AG04450 (cell line): ENCODE results near the gene CDX1. TPM values are rescaled to one million over a fixed set of nuclear protein-coding genes. Genes with fewer than 3 reads are reported as not detected.
A peak's percentile ranks its signal among the peaks of the same experiment; 100 is the strongest.

Source experiments
- CTCF ChIA-PET: fragments of 300-600, 350-600 bp; formaldehyde crosslinking; extraction: SDS; loops from one replicate; lab custom pipeline; 2022; ENCODE audit warnings: antibody characterized with exemption, inconsistent platforms; lab: Charles Lee
- POLR2A ChIA-PET: fragments of 350-600 bp; formaldehyde crosslinking; extraction: SDS; loops from one replicate; lab custom pipeline; 2021; ENCODE audit warnings: antibody characterized with exemption, inconsistent platforms; lab: Yijun Ruan, JAX
- DNase-seq: peaks from one replicate; pipeline ENCODE4 v3.0.0-alpha.2; 2011; ENCODE audit warnings: low read depth, low spot score
- H3K27ac ChIP-seq: one replicate; pipeline ENCODE4 v1.5.1; 2012; ENCODE audit warnings: low read depth, low read length, control low read depth
- H3K27me3 ChIP-seq: one replicate; pipeline ENCODE4 v1.6.0; 2012; ENCODE audit warnings: low read length; ENCODE audit not compliant: control insufficient read depth, insufficient read depth
- H3K4me3 ChIP-seq: 2 replicates; pipeline ENCODE4 v1.5.1; 2011; ENCODE audit warnings: mild to moderate bottlenecking, low read depth, low read length, control low read depth
- H3K9me3 ChIP-seq: 2 replicates; pipeline ENCODE4 v1.5.1; 2012; ENCODE audit warnings: low read length; ENCODE audit not compliant: control insufficient read depth, insufficient read depth
- polyA plus RNA-seq: library from polyadenylated mRNA; depleted of rRNA; stranded (reverse); fragments of >200 nt; gene quantifications from 2 replicates; pipeline ENCODE4 v1.2.3, GENCODE V29; 2011
- TF ChIP-seq, protein P1 (sequence below): IDR thresholded peaks from 2 replicates; pipeline ENCODE4 v1.5.1; 2011; ENCODE audit warnings: low read depth, low read length, control low read depth, inconsistent platforms

CDX1 gene
- polyA plus RNA-seq, 1 experiment, result 0.30 TPM

DNA sequence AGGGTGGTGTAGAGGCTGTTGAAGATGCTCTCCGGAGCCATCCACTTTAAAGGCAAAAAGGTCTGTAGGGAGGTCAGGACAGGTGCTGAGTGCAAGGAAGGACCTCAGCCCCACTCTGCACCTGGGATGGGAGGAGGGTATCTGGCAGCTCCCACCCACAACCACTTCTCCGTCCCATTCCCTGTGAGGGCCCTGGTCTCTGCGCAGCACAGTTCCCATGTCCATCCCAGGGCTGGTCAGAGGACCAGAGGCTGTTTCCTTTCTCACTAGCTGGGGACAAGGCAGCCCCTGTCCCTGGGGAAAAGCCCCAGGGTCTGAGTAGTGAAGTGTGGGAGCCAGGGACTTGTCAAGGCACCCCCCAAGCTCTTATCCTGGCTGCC, 46.5 kb upstream of the CDX1 start:
- H3K4me3 ChIP-seq, result no peak overlapping the region
- no peaks in the 10 kb centered on the region for H3K27me3 ChIP-seq
- ChIA-PET POLR2A (no interaction called here), CTCF (no interaction called here)
- no peak overlapping the region for H3K27ac ChIP-seq
- H3K9me3 ChIP-seq, result no peaks in the 10 kb centered on the region; the same call in 1 of the 2 replicates
- no peak for DNase-seq
- TF ChIP-seq, protein P1, sequence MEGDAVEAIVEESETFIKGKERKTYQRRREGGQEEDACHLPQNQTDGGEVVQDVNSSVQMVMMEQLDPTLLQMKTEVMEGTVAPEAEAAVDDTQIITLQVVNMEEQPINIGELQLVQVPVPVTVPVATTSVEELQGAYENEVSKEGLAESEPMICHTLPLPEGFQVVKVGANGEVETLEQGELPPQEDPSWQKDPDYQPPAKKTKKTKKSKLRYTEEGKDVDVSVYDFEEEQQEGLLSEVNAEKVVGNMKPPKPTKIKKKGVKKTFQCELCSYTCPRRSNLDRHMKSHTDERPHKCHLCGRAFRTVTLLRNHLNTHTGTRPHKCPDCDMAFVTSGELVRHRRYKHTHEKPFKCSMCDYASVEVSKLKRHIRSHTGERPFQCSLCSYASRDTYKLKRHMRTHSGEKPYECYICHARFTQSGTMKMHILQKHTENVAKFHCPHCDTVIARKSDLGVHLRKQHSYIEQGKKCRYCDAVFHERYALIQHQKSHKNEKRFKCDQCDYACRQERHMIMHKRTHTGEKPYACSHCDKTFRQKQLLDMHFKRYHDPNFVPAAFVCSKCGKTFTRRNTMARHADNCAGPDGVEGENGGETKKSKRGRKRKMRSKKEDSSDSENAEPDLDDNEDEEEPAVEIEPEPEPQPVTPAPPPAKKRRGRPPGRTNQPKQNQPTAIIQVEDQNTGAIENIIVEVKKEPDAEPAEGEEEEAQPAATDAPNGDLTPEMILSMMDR, result no peak

DNA sequence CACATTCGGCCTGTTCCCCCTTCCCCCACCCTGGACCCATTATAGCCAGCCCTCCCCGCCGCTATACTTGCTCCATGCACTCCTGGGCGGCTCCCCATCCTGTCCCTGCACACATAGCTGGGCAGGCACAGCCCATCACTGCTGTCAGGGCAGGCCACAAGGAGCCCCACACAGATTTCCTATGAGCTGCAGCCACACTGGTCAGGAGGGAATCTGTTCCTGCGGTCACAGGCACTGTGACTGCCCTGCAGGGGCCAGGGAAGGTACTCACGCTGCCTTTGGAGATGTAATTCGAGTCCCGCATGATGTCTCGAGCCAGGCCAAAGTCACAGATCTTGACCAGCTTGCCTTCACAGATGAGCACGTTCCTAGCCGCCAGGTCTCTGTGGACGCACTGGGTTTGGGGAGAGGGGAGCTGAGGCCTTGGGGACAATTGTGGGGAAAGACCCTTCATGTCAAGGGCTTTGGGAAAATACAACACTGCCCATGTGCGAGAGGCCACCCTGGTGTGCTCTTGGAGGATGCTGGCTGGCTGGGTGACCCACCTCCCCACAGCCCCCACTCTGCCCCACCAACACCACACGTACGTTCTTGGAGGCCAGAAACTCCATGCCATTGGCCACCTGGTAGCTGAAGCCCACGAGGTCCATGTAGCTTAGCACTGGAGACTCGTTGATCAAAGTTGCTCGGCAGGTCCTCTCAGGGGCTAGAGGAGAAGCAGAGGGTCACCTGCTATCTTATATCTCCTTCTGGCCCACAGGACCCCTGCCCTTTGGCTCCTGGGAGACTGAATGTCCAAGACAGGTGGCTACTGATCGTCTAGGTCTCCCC, 45.7 kb upstream of the CDX1 start:
- Histone ChIP-seq H3K27me3 (no peaks in the 10 kb centered on the region), H3K9me3 (no peaks in the 10 kb centered on the region; the same call in 1 of the 2 replicates), H3K27ac (no peak overlapping the region), H3K4me3 (no peak overlapping the region)
- CTCF ChIA-PET, result no interaction called here
- TF ChIP-seq, protein P1, result no peak
- POLR2A ChIA-PET, result interaction anchor here (0.6 kb wide), 1 partner anchor 20 kb away, joined by 3 read pairs; no protein-coding TSS in a partner anchor
- no peak for DNase-seq

DNA sequence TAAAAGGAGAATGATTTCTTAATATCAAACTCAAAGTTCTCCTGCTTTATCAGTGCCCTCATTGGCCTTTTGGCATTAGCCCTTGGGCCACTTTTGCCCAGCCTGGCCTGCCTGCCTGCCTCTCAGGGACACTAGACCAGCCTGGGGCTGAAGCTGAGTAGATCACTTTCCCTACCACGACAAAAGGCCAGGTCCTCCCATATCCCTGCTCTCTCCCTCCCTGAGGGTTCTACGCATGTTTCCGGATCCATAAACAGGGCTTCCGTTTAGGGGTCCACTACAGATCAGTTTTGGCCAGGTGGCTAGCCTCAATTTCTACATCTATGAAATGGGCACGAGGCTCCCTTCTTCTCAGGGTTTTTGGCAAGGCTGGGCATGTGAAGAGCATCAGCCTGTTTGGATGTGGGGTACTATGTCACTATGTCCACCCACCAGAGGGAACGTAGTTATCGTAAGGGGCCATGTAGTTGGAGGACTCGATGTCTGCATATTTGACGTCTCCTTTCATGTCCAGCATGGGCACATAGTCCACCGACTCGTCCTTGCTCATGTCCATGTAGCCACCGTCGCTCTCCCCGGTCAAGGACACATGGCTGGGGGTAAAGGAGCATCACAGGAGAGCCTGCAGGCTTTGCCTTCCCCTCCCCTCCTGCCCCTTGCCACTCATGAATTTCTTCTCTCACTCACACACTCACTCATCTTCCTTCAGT, 45.0 kb upstream of the CDX1 start:
- H3K9me3 ChIP-seq, result no peaks in the 10 kb centered on the region; the same call in 1 of the 2 replicates
- CTCF ChIA-PET, result no interaction called here
- H3K27me3 ChIP-seq, result no peaks in the 10 kb centered on the region
- no peak overlapping the region for H3K4me3 ChIP-seq
- DNase-seq, result no peak
- TF ChIP-seq, protein P1, result no peak
- POLR2A ChIA-PET, result interaction anchor here (0.6 to 1.1 kb wide), 3 partner anchors 9 to 19 kb away, joined by 3 to 4 read pairs (median 3); no protein-coding TSS in a partner anchor
- H3K27ac ChIP-seq, result peak overlapping the region; percentile 3

DNA sequence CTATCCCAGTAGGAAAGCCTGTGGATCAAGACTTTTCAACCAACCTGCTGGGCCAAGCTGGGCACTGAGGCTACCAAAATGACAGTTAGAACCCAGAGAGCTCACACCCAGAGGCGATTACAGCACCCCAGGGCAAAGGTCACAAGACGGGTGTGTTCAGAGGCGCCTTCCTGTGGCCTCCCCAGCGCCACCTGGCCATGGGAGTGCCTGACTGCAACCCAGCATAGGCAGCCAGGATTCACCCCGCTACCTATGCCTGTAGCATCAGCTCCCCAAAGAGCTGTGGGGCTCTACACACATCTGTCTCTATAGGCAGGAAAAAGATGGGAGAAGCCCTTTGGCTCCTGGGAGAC, 44.4 kb upstream of the CDX1 start:
- ChIA-PET CTCF (interaction anchor here (0.6 kb wide), 1 partner anchor 336 kb away, joined by 7 read pairs; no protein-coding TSS in a partner anchor), POLR2A (interaction anchor here (0.9 to 1.1 kb wide), 2 partner anchors 9 to 11 kb away, joined by 3 to 4 read pairs; no protein-coding TSS in a partner anchor)
- H3K27me3 ChIP-seq, result no peaks in the 10 kb centered on the region
- no peak for DNase-seq
- TF ChIP-seq, protein P1, result peak; percentile 34; the same call in 1 of the 2 replicates
- no peak overlapping the region for H3K27ac ChIP-seq
- no peaks in the 10 kb centered on the region; the same call in 1 of the 2 replicates for H3K9me3 ChIP-seq
- H3K4me3 ChIP-seq, result no peak overlapping the region
